ENCODE data around the gene CNPPD1. TPM values are rescaled to one million over a fixed set of nuclear protein-coding genes. Genes with fewer than 3 reads are reported as not detected.
A peak's percentile ranks its signal among the peaks of the same experiment; 100 is the strongest.

Gene CNPPD1
- total RNA-seq, 1 donor from 2014 or later, result 37.8 TPM

- DNase-seq (ENCODE audit: extremely low spot score, unreplicated experiment), result no peak
- Mint-ChIP-seq H3K36me3 (peaks cover 10% of the 10 kb centered on the region), H3K9me3 (no peaks in the 10 kb centered on the region), H3K4me1 (ENCODE audit: unreplicated experiment) (peaks cover 11% of the 10 kb centered on the region), H3K27me3 (no peaks in the 10 kb centered on the region), H3K27ac (peak overlapping the region; percentile 14), H3K4me3 (peak overlapping the region; percentile 65)
- TF ChIP-seq, protein P1, sequence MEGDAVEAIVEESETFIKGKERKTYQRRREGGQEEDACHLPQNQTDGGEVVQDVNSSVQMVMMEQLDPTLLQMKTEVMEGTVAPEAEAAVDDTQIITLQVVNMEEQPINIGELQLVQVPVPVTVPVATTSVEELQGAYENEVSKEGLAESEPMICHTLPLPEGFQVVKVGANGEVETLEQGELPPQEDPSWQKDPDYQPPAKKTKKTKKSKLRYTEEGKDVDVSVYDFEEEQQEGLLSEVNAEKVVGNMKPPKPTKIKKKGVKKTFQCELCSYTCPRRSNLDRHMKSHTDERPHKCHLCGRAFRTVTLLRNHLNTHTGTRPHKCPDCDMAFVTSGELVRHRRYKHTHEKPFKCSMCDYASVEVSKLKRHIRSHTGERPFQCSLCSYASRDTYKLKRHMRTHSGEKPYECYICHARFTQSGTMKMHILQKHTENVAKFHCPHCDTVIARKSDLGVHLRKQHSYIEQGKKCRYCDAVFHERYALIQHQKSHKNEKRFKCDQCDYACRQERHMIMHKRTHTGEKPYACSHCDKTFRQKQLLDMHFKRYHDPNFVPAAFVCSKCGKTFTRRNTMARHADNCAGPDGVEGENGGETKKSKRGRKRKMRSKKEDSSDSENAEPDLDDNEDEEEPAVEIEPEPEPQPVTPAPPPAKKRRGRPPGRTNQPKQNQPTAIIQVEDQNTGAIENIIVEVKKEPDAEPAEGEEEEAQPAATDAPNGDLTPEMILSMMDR (conservative IDR thresholded peaks at IDR 0.05), result no peak
Observed at GRCh38 chr2:219174146-219174545, 2.6 kb downstream of the CNPPD1 start.

GRCh38 chr2:219173176-219173575 is 3.5 kb downstream of the CNPPD1 start:
- TF ChIP-seq, protein P1 (conservative IDR thresholded peaks at IDR 0.05), result no peak
- Mint-ChIP-seq H3K9me3 (no peaks in the 10 kb centered on the region), H3K4me1 (ENCODE audit: unreplicated experiment) (peaks cover 7% of the 10 kb centered on the region), H3K36me3 (peaks cover 10% of the 10 kb centered on the region), H3K4me3 (no peak overlapping the region), H3K27me3 (no peaks in the 10 kb centered on the region), H3K27ac (no peak overlapping the region)
- DNase-seq (ENCODE audit: extremely low spot score, unreplicated experiment), result no peak

DNA sequence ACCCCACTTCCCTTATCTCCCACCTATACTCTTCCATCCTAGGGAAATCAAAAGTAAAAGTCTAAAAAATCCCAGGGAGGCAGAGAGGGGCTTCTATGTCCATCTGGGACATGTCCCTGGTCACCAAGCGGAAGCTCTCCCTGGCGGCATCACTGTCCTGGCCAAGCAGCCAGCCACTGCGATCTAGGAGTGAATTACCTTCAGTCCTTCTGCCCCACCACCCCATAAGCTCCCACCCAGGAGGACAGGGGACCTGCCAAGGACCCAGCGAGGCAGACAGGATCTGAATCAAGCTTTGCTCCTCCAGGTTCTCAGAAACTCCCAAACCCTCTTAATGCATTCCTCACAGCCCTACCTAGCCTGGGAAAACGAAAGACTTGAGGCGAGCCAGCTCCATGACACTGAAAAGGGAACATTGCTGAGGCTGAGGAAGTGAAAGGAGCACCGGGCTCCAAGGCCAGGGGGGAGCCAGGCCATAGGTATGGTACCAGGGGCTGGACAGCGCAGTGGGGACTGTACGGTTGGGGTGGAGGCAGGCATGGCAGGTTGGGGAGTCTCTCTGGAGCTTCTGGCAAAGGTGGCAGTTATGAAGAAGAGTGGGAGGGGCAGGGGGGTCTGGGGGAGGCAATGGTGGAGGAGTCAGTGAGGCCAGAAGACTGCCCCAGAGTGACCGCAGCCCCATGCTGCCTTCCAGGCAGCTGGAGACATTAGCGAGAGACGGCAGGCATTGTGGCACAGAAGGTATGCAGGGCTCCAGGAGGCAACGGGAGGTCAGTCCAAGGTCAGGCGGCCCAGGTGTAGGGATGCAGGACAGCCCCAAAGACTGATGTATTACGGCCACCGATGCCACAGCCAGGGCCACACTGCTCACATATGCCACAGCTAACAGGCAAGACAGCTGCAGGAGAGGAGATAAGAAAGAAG is 4.2 kb downstream of the CNPPD1 start:
- Mint-ChIP-seq H3K4me3 (no peak overlapping the region), H3K27ac (no peak overlapping the region), H3K27me3 (no peaks in the 10 kb centered on the region), H3K4me1 (ENCODE audit: unreplicated experiment) (peaks cover 5% of the 10 kb centered on the region), H3K9me3 (no peaks in the 10 kb centered on the region), H3K36me3 (peaks cover 10% of the 10 kb centered on the region)
- no peak for DNase-seq (ENCODE audit: extremely low spot score, unreplicated experiment)
- TF ChIP-seq, protein P1 (conservative IDR thresholded peaks at IDR 0.05), result no peak

- H3K4me3 Mint-ChIP-seq, result no peak overlapping the region
- no peak for DNase-seq (ENCODE audit: extremely low spot score, unreplicated experiment)
- H3K9me3 Mint-ChIP-seq, result no peaks in the 10 kb centered on the region
- H3K36me3 Mint-ChIP-seq, result peaks cover 10% of the 10 kb centered on the region
- H3K27ac Mint-ChIP-seq, result peak overlapping the region; percentile 41
- no peaks in the 10 kb centered on the region for H3K4me1 Mint-ChIP-seq (ENCODE audit: unreplicated experiment)
- H3K27me3 Mint-ChIP-seq, result no peaks in the 10 kb centered on the region
- TF ChIP-seq, protein P1 (conservative IDR thresholded peaks at IDR 0.05), result peak; percentile 79
Observed at GRCh38 chr2:219171231-219171651, 5.5 kb downstream of the CNPPD1 start.

- DNase-seq (ENCODE audit: extremely low spot score, unreplicated experiment), result no peak
- H3K4me1 Mint-ChIP-seq (ENCODE audit: unreplicated experiment), result no peaks in the 10 kb centered on the region
- TF ChIP-seq, protein P1 (conservative IDR thresholded peaks at IDR 0.05), result no peak
- no peaks in the 10 kb centered on the region for H3K27me3 Mint-ChIP-seq
- H3K9me3 Mint-ChIP-seq, result no peaks in the 10 kb centered on the region
- H3K36me3 Mint-ChIP-seq, result peaks cover 10% of the 10 kb centered on the region
- H3K27ac Mint-ChIP-seq, result no peak within 1 kb of the TSS
- H3K4me3 Mint-ChIP-seq, result no peak within 1 kb of the TSS
Observed at GRCh38 chr2:219169930-219170654, 6.6 kb downstream of the CNPPD1 start, which contains the start of gene SLC23A3. TSS of gene SLC23A3 (minus strand) at chr2:219170029. CDS start at chr2:219169984, 45 bp downstream.
